Body of pancreas (tissue), 4 donors: ENCODE measurements around the gene RHBDD3. TPM values are rescaled to one million over a fixed set of nuclear protein-coding genes. Genes with fewer than 3 reads are reported as not detected.
A peak's percentile ranks its signal among the peaks of the same experiment; 100 is the strongest.

Source experiments
- ATAC-seq: fragments of 150-250 bp; one replicate; pipeline ENCODE4 v1.9.1; 2016
- DNase-seq, 4 donors: peaks; one replicate each; pipeline ENCODE4 v3.0.0-alpha.2; 2019
- H3K27ac ChIP-seq, 4 donors: fragments of 200-600 bp; sonication (generic); 1 replicate in 3 of 4; 2 replicates in 1 of 4; pipeline versions ENCODE4 v1.5.1 to v1.6.1; 2016 to 2019; ENCODE audit warnings: mild to moderate bottlenecking in 1 of 4, mixed read lengths in 1 of 4, moderate library complexity in 1 of 4
- H3K27me3 ChIP-seq, 2 donors: fragments of 200-600 bp; sonication (generic); one replicate each; pipeline ENCODE4 v1.6.0; 2016; ENCODE audit warnings: mild to moderate bottlenecking in 1 of 2
- H3K36me3 ChIP-seq, 2 donors: fragments of 200-600 bp; sonication (generic); replicated peaks in 1 of 2; 2 replicates each; pipeline ENCODE4 v1.5.1; 2016; ENCODE audit warnings: low read depth in 2 of 2; ENCODE audit not compliant: insufficient read depth in 1 of 2
- H3K4me1 ChIP-seq: fragments of 200-600 bp; sonication (generic); one replicate; pipeline ENCODE4 v1.6.0; 2016
- H3K4me3 ChIP-seq, 2 donors: fragments of 200-600 bp; sonication (generic); 1 replicate in 1 of 2; 2 replicates in 1 of 2; pipeline ENCODE4 v1.5.1; 2016 to 2019
- H3K9me3 ChIP-seq, 3 donors: fragments of 200-600 bp; sonication (generic); 1 replicate in 2 of 3; 2 replicates in 1 of 3; pipeline ENCODE4 v1.5.1; 2016
- POLR2A ChIP-seq, 3 donors: fragments of 450-650 bp; IDR thresholded peaks; one replicate each; pipeline ENCODE4 v1.6.1; 2016; ENCODE audit warnings: antibody characterized with exemption in 3 of 3, mild to moderate bottlenecking in 2 of 3
- WGBS, 2 donors: methylation state at CpG; one replicate each; pipeline ENCODE4 v1.1.5; 2017; 5-methylcytosine and 5-hydroxymethylcytosine counted together
- intact Hi-C: fragments of 100-400 bp; cut with DNase I; formaldehyde crosslinking; loops from one replicate; pipeline ENCODE4 v1.15.1; 2023
- total RNA-seq, 2 donors: library from RNA; depleted of rRNA; stranded (reverse); fragments of >200 nt; gene quantifications; one replicate each; pipeline ENCODE4 v1.1.0, GENCODE V29; 2016
- TF ChIP-seq, protein P1 (sequence below), 7 experiments: fragments of 450-650 bp in 4 of 7; fragments of 200-600 bp in 3 of 7; sonication (generic) in 3 of 7; IDR thresholded peaks; one replicate each; pipeline ENCODE4 v1.5.1; 2016 to 2019; ENCODE audit warnings: antibody characterized with exemption in 7 of 7

Gene RHBDD3
- total RNA-seq, 2 donors from 2014 or later, result 32.4 to 42.2 TPM

DNA sequence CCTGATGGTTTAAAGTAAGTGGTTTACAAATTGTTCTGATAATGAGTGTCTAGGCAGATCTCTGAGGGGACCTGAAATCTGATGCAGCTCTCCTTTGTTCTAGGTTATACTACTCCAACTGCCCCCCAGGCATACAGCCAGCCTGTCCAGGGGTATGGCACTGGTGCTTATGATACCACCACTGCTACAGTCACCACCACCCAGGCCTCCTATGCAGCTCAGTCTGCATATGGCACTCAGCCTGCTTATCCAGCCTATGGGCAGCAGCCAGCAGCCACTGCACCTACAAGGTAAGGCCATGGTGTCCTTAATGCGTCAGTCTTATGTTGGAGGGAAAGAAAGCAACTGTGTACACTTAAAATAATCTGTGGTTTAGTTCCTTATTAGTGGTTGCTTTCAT, 10.1 kb upstream of the RHBDD3 start:
- WGBS, 2 donors, result 40 to 50% methylated on average over 1 of the region's 1 CpG
- intact Hi-C loops, result no loop called here
- H3K4me1 ChIP-seq, result peaks cover 53% of the 10 kb centered on the region
- ATAC-seq, result peak; percentile 74
- peak; percentile 50 to 87 (median 78) for DNase-seq
- H3K27ac ChIP-seq, result peak overlapping the region; percentile 39 to 71 (median 65)
- H3K9me3 ChIP-seq, result no peaks in the 10 kb centered on the region
- TF ChIP-seq, protein P1, sequence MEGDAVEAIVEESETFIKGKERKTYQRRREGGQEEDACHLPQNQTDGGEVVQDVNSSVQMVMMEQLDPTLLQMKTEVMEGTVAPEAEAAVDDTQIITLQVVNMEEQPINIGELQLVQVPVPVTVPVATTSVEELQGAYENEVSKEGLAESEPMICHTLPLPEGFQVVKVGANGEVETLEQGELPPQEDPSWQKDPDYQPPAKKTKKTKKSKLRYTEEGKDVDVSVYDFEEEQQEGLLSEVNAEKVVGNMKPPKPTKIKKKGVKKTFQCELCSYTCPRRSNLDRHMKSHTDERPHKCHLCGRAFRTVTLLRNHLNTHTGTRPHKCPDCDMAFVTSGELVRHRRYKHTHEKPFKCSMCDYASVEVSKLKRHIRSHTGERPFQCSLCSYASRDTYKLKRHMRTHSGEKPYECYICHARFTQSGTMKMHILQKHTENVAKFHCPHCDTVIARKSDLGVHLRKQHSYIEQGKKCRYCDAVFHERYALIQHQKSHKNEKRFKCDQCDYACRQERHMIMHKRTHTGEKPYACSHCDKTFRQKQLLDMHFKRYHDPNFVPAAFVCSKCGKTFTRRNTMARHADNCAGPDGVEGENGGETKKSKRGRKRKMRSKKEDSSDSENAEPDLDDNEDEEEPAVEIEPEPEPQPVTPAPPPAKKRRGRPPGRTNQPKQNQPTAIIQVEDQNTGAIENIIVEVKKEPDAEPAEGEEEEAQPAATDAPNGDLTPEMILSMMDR (IDR thresholded peaks at IDR 0.05), result no peak
- peak in 1 of 3 donors; percentile 32 for TF ChIP-seq POLR2A (IDR thresholded peaks at IDR 0.05)
- H3K4me3 ChIP-seq, result no peak overlapping the region
- H3K27me3 ChIP-seq, result no peaks in the 10 kb centered on the region
- peaks cover 19% of the 10 kb centered on the region in 2 donors for H3K36me3 ChIP-seq

DNA sequence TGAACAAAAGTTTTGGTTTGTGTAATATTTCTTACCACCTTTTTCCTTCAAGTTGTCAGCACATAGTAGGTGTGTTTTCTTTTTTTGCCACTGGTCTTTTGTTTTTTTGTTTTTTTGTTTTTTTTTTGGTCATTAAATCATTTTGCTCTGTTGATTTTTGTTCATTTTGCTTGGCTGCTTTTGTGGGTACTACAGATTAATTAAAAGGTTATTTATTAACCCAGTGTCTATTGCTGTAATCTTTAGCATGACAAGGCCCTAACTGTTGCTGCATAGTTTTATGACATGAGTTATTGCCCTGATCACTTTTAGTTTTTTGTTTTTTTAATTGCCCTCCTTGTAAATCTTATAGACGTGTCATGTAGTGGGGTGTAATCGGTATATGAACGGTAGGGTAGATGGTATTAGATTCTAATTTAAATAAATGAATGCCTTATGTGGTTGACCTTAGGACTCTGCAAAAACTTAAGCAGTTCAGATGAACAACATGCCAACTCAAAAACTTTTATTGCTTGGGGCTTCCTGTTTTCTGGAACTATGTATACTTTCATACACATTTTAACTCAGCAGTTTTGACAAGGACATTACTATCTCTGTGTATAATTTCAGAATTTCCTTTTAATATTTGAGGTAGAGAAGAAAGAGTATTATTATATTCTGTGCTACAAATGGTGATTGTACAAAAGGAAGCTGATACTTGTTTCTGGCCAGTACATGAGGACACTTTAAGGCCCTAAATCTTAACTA, 8.2 kb upstream of the RHBDD3 start:
- no peaks in the 10 kb centered on the region for H3K27me3 ChIP-seq
- intact Hi-C loops, result no loop called here
- H3K4me1 ChIP-seq, result peaks cover 73% of the 10 kb centered on the region
- peak overlapping the region in 3 of 4 donors; percentile 13 to 71 (median 34) for H3K27ac ChIP-seq
- peaks cover 8 to 19% of the 10 kb centered on the region in 2 donors for H3K36me3 ChIP-seq
- no peaks in the 10 kb centered on the region for H3K9me3 ChIP-seq
- WGBS, 2 donors, result 12 to 16% methylated on average over 3 of the region's 3 CpGs
- DNase-seq (no peak), ATAC-seq (peak; percentile 59)
- TF ChIP-seq, protein P1 (IDR thresholded peaks at IDR 0.05), result peak in 4 of 7 experiments; percentile 13 to 55 (median 32)
- TF ChIP-seq POLR2A (IDR thresholded peaks at IDR 0.05), result no peak
- H3K4me3 ChIP-seq, result no peak overlapping the region

DNA sequence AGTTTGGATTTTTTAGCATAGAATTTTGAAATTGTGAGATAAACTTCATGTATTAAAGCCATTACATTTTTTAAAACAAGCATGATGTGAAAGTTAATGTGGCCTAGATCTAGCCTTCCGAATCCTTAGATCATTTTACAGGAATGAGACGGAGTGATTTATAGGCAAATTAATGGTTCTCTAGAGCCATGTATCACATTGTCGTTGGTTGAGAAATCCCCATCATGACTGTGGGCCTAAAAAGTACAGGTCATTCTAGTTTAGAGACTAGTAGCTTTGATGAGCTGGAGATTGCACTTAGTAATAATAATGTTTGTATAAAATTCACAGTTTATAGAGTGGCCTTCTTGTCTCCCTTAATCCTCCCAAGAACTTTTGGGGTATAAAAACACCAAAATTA, 7.4 kb upstream of the RHBDD3 start:
- peaks cover 81% of the 10 kb centered on the region for H3K4me1 ChIP-seq
- ATAC-seq, result no peak
- H3K36me3 ChIP-seq, result peaks cover 8 to 19% of the 10 kb centered on the region in 2 donors

DNA sequence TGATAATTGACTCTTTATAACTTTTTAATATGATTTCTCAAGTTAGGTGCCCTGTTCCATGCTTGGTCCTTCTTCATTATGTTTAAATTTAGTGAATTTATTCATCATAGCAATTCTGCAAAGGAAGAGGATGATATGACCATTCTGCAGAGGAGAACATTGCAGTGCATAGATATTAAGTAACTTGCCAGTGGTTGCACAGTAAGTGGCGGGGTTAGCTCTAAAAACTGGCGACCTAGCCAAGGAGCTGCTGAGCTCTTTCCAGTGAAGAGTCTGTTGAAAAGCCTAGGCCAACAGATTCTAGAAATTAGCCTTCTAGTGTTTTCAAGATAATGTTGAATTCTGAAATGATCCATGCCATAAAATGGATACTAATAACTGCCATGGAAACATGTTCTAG, 4.8 kb upstream of the RHBDD3 start:
- H3K4me1 ChIP-seq, result peaks cover 70% of the 10 kb centered on the region
- peak overlapping the region in 1 of 4 donors; percentile 9 for H3K27ac ChIP-seq
- WGBS, 2 donors, result 64 to 71% methylated on average over 2 of the region's 2 CpGs
- DNase-seq (no peak), ATAC-seq (no peak)
- no peaks in the 10 kb centered on the region for H3K27me3 ChIP-seq
- H3K9me3 ChIP-seq, result no peaks in the 10 kb centered on the region
- H3K4me3 ChIP-seq, result no peak overlapping the region
- TF ChIP-seq, protein P1 (IDR thresholded peaks at IDR 0.05), result no peak
- peaks cover 2 to 3% of the 10 kb centered on the region in 2 donors for H3K36me3 ChIP-seq
- intact Hi-C loops, result no loop called here

More for the DNA sequence above, 7.4 kb upstream of the RHBDD3 start:
- Histone ChIP-seq H3K4me3 (no peak overlapping the region), H3K9me3 (no peaks in the 10 kb centered on the region), H3K27ac (peak overlapping the region in 1 of 4 donors; percentile 71), H3K27me3 (no peaks in the 10 kb centered on the region)
- WGBS, 2 donors, result 44 to 47% methylated on average over 3 of the region's 3 CpGs
- TF ChIP-seq, protein P1 (IDR thresholded peaks at IDR 0.05), result no peak
- no peak for TF ChIP-seq POLR2A (IDR thresholded peaks at IDR 0.05)
- no peak for DNase-seq
- intact Hi-C loops, result no loop called here
